HepG2 (cell line): ENCODE measurements around the gene EEF2. TPM values are rescaled to one million over a fixed set of nuclear protein-coding genes. Genes with fewer than 3 reads are reported as not detected.

ENCODE experiments used
- ARNT ChIP-seq: fragments of 450-650 bp; IDR thresholded peaks from 2 replicates; pipeline ENCODE4 v1.6.1; 2017
- HOXA5 ChIP-seq: sonication (generic); formaldehyde crosslinking; IDR thresholded peaks from 2 replicates; pipeline ENCODE4 v1.4.0; 2020; ENCODE audit warnings: missing genetic modification reagents
- NFIC ChIP-seq: IDR thresholded peaks from 2 replicates; pipeline ENCODE4 v1.6.1; 2012; ENCODE audit warnings: mild to moderate bottlenecking, low read length, inconsistent platforms
- ZFP1 ChIP-seq: IDR thresholded peaks from 2 replicates; pipeline ENCODE4 v1.6.1; 2016
- ZNF333 ChIP-seq: sonication (generic); formaldehyde crosslinking; IDR thresholded peaks from 2 replicates; pipeline ENCODE4 v1.4.0; 2020; ENCODE audit warnings: mild to moderate bottlenecking, missing genetic modification reagents, borderline replicate concordance
- polyA plus RNA-seq, 8 experiments: library from polyadenylated mRNA; depleted of rRNA in 3 of 8; stranded (reverse) in 7 of 8; unstranded in 1 of 8; fragments of >200 nt; fragmentation: Illumina TruSeq in 4 of 8; extraction: Trizol in 4 of 8; gene quantifications; 2 replicates each; pipeline versions ENCODE4 v1.2.1 to v1.2.3, GENCODE V29; 2011 to 2016; ENCODE audit warnings: low read depth in 4 of 8, missing spikeins in 1 of 8, mixed read lengths in 1 of 8; ENCODE audit not compliant: insufficient read depth in 1 of 8
- total RNA-seq, 5 experiments: library from RNA; depleted of rRNA; stranded (reverse); fragments of >200 nt; fragmentation: Illumina TruSeq; extraction: Trizol; gene quantifications; 2 replicates each; pipeline ENCODE4 v1.2.3, GENCODE V29; 2016; ENCODE audit warnings: low read depth in 1 of 5
- TF ChIP-seq, protein P1 (sequence below): sonication (generic); formaldehyde crosslinking; IDR thresholded peaks from 2 replicates; pipeline ENCODE4 v1.4.0; 2020; ENCODE audit warnings: mild to moderate bottlenecking, missing genetic modification reagents
- TF ChIP-seq, protein P2 (sequence below): sonication (generic); formaldehyde crosslinking; IDR thresholded peaks from 2 replicates; pipeline ENCODE4 v1.4.0; 2020; ENCODE audit warnings: mild to moderate bottlenecking, low read depth, missing genetic modification reagents
- TF ChIP-seq, protein P3 (sequence below): sonication (generic); formaldehyde crosslinking; IDR thresholded peaks from one replicate; pipeline ENCODE4 v1.5.1; 2020; ENCODE audit warnings: mild to moderate bottlenecking, missing genetic modification reagents; ENCODE audit errors: not compliant biosample characterization
- TF ChIP-seq, protein P4 (sequence below): fragments of 450-650 bp; IDR thresholded peaks from 2 replicates; pipeline ENCODE4 v1.6.1; 2016
- TF ChIP-seq, protein P5 (sequence below): sonication (generic); formaldehyde crosslinking; conservative IDR thresholded peaks from 2 replicates; pipeline ENCODE4 v1.4.0; 2020; ENCODE audit warnings: missing genetic modification reagents

EEF2 gene
- total and polyA plus RNA-seq, 2 of the 13 experiments (the other 11 are each of a cell fraction or from before 2014, with no cell fraction given): 1,441 to 1,777 TPM

DNA sequence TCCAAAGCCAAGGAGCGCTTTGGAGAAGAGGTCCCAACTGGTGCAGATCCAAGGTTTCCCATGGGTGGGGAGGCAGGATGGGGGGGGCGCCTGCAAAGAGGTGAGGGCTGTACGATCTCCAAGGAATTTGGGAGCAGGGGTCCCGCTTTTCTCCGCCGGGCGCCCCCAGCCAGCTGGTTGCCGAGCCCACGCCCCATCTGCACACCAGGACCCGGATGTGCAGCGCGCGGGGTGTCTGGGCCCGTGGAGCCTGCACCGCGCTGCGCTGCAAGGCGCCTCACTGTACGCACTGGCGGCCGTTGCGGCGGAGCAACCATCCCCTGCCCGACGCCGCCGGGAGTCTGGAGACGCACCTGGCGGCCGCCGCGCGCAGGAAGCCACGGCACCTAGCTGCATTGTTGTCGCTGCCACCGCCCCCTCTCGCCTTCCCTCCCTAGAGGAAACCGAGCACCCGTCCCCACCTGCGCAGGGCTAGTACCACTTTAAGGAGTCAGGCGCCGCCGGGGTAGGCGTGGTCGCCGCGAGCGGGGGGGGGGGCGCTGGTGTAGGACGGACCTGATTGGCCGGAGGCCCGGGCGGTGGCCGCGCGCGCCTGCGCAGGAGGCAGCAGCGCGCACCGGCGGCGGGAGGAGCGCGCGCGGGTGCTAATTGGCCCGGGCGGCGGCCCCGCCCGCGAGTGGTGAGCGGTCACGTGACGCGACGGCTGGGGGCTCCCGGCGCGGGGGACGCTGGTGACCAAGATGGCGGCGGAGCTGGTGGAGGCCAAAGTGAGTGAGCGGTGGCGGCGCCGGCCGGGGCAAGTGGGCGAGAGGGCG, 22.0 kb upstream of the EEF2 start, which contains the start of gene PIAS4 (continued):
- TF ChIP-seq, protein P1, sequence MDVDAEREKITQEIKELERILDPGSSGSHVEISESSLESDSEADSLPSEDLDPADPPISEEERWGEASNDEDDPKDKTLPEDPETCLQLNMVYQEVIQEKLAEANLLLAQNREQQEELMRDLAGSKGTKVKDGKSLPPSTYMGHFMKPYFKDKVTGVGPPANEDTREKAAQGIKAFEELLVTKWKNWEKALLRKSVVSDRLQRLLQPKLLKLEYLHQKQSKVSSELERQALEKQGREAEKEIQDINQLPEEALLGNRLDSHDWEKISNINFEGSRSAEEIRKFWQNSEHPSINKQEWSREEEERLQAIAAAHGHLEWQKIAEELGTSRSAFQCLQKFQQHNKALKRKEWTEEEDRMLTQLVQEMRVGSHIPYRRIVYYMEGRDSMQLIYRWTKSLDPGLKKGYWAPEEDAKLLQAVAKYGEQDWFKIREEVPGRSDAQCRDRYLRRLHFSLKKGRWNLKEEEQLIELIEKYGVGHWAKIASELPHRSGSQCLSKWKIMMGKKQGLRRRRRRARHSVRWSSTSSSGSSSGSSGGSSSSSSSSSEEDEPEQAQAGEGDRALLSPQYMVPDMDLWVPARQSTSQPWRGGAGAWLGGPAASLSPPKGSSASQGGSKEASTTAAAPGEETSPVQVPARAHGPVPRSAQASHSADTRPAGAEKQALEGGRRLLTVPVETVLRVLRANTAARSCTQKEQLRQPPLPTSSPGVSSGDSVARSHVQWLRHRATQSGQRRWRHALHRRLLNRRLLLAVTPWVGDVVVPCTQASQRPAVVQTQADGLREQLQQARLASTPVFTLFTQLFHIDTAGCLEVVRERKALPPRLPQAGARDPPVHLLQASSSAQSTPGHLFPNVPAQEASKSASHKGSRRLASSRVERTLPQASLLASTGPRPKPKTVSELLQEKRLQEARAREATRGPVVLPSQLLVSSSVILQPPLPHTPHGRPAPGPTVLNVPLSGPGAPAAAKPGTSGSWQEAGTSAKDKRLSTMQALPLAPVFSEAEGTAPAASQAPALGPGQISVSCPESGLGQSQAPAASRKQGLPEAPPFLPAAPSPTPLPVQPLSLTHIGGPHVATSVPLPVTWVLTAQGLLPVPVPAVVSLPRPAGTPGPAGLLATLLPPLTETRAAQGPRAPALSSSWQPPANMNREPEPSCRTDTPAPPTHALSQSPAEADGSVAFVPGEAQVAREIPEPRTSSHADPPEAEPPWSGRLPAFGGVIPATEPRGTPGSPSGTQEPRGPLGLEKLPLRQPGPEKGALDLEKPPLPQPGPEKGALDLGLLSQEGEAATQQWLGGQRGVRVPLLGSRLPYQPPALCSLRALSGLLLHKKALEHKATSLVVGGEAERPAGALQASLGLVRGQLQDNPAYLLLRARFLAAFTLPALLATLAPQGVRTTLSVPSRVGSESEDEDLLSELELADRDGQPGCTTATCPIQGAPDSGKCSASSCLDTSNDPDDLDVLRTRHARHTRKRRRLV (CRISPR knock-in tag): no peak
- TF ChIP-seq NFIC (no peak), ZNF333 (CRISPR knock-in tag) (no peak), ARNT (no peak), HOXA5 (CRISPR knock-in tag) (peak; percentile 59; the same call in 1 of the 2 replicates), ZFP1 (CRISPR knock-in tag) (no peak)
- TF ChIP-seq, protein P2, sequence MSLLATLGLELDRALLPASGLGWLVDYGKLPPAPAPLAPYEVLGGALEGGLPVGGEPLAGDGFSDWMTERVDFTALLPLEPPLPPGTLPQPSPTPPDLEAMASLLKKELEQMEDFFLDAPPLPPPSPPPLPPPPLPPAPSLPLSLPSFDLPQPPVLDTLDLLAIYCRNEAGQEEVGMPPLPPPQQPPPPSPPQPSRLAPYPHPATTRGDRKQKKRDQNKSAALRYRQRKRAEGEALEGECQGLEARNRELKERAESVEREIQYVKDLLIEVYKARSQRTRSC: no peak
- TF ChIP-seq, protein P3, sequence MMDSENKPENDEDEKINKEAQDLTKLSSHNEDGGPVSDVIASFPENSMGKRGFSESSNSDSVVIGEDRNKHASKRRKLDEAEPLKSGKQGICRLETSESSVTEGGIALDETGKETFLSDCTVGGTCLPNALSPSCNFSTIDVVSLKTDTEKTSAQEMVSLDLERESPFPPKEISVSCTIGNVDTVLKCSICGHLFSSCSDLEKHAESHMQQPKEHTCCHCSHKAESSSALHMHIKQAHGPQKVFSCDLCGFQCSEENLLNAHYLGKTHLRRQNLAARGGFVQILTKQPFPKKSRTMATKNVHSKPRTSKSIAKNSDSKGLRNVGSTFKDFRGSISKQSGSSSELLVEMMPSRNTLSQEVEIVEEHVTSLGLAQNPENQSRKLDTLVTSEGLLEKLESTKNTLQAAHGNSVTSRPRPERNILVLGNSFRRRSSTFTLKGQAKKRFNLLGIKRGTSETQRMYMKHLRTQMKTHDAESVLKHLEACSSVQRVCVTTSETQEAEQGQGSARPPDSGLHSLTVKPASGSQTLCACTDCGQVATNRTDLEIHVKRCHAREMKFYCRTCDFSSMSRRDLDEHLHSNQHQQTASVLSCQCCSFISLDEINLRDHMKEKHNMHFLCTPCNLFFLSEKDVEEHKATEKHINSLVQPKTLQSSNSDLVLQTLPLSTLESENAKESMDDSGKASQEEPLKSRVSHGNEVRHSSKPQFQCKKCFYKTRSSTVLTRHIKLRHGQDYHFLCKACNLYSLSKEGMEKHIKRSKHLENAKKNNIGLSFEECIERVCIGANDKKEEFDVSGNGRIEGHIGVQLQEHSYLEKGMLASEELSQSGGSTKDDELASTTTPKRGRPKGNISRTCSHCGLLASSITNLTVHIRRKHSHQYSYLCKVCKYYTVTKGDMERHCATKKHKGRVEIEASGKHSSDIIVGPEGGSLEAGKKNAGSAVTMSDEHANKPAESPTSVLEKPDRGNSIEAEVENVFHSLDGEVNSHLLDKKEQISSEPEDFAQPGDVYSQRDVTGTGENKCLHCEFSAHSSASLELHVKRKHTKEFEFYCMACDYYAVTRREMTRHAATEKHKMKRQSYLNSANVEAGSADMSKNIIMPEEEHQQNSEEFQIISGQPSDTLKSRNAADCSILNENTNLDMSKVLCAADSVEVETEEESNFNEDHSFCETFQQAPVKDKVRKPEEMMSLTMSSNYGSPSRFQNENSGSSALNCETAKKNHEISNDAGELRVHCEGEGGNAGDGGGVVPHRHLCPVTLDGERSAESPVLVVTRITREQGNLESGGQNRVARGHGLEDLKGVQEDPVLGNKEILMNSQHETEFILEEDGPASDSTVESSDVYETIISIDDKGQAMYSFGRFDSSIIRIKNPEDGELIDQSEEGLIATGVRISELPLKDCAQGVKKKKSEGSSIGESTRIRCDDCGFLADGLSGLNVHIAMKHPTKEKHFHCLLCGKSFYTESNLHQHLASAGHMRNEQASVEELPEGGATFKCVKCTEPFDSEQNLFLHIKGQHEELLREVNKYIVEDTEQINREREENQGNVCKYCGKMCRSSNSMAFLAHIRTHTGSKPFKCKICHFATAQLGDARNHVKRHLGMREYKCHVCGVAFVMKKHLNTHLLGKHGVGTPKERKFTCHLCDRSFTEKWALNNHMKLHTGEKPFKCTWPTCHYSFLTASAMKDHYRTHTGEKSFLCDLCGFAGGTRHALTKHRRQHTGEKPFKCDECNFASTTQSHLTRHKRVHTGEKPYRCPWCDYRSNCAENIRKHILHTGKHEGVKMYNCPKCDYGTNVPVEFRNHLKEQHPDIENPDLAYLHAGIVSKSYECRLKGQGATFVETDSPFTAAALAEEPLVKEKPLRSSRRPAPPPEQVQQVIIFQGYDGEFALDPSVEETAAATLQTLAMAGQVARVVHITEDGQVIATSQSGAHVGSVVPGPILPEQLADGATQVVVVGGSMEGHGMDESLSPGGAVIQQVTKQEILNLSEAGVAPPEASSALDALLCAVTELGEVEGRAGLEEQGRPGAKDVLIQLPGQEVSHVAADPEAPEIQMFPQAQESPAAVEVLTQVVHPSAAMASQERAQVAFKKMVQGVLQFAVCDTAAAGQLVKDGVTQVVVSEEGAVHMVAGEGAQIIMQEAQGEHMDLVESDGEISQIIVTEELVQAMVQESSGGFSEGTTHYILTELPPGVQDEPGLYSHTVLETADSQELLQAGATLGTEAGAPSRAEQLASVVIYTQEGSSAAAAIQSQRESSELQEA (CRISPR knock-in tag): peak; percentile 71
- TF ChIP-seq, protein P4, sequence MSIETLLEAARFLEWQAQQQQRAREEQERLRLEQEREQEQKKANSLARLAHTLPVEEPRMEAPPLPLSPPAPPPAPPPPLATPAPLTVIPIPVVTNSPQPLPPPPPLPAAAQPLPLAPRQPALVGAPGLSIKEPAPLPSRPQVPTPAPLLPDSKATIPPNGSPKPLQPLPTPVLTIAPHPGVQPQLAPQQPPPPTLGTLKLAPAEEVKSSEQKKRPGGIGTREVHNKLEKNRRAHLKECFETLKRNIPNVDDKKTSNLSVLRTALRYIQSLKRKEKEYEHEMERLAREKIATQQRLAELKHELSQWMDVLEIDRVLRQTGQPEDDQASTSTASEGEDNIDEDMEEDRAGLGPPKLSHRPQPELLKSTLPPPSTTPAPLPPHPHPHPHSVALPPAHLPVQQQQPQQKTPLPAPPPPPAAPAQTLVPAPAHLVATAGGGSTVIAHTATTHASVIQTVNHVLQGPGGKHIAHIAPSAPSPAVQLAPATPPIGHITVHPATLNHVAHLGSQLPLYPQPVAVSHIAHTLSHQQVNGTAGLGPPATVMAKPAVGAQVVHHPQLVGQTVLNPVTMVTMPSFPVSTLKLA: no peak
- TF ChIP-seq, protein P5, sequence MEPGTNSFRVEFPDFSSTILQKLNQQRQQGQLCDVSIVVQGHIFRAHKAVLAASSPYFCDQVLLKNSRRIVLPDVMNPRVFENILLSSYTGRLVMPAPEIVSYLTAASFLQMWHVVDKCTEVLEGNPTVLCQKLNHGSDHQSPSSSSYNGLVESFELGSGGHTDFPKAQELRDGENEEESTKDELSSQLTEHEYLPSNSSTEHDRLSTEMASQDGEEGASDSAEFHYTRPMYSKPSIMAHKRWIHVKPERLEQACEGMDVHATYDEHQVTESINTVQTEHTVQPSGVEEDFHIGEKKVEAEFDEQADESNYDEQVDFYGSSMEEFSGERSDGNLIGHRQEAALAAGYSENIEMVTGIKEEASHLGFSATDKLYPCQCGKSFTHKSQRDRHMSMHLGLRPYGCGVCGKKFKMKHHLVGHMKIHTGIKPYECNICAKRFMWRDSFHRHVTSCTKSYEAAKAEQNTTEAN (CRISPR knock-in tag): 0 out of 2 replicates have a peak, but pooled peaks have one; percentile 28
